HG03097 (cell line): ENCODE measurements around the gene CALHM4.

Experiments used
- ATAC-seq: cut with Tn5 transposase; IDR thresholded peaks from one replicate; pipeline ENCODE4 v1.9.1; 2021; ENCODE audit not compliant: unreplicated experiment, low FRiP score

The CALHM4 gene

DNA sequence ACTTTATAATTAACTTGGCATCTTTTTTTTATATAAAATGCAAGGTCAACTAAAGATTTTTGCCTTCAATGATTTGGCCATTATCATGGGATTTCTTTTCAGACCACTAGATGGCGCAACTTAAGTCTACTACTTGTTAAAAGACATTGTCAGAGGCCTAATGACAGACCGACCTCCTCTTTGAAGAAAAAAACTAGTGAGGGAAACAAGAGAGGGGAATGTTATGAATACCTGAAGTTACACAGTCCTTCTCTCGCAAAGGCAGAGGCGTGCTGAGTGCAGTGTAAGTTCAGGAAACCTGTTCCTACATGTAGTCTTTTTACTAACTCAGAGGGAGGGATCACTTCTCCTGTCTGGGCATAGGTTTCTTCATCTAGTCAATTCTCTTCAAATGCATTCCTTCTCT, 17.3 kb upstream of the CALHM4 start:
- no peak for ATAC-seq

DNA sequence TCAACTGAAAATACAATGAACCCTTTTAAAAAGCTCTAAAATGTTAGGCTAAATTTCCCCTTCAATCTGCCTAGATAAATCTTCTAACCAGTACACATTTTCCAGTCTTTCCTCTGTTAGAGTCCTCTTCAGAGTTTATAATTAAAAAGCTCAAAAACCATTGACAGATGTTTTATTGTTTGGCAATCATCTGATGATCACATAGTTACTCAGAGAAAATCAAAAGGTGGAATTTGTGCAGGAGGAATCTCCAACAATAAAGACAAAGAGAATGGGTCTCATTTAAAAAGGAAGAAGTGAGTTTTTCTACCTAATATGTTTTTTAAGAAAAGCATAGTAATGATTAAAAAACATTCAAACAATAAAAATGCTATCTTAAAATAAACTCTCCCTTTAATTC, 11.1 kb upstream of the CALHM4 start:
- ATAC-seq: no peak

DNA sequence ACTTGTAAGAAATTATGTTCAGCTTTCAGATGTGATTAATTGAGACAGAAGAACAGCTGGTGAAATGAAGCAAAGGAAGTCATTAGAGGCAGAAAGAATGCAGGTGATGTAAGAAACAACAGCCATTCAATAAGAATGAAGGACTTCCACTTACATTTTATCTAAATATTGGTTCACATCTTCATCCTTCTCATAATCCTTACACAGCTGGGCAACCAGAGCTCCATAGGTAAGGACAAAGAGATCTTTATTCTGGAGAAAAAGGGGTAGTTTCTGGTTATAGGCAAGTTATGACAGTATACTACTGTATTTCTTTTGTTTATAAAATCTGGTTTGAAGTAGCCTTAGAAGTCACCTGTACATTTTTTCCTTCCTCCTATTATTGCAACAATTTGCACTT, 10.4 kb upstream of the CALHM4 start:
- no peak for ATAC-seq

GRCh38 chr6:116545651-116546050, 7.9 kb upstream of the CALHM4 start, which contains the start of gene TRAPPC3L:
Gene TRAPPC3L (minus strand): TSS chr6:116545684. CDS start chr6:116545514, 170 bp downstream.
- no peak for ATAC-seq

DNA sequence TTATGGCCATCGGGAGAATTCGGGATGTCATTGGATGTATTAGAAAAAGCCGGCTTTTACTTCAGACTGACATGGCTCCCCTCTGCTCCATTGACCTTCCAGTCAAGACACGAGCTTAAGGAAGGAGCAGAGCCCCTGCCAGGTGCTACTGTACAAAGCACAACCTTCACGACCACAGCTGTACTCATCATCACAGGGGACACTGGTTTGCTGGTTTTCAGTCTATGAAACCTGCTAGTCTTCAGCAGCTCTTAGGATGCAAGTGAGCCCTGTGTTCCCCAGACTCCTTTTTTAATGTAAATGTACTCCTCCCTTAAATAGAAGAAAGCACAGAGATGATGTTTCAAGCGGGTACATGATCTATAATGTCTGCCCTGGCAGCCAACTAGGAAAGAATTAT, 6.2 kb upstream of the CALHM4 start:
- no peak for ATAC-seq

- ATAC-seq: no peak
These were observed 2.8 kb upstream of the CALHM4 start for GRCh38 chr6:116550796-116551195.

GRCh38 chr6:116556065-116556464, 2.5 kb downstream of the CALHM4 start:
- no peak for ATAC-seq

DNA sequence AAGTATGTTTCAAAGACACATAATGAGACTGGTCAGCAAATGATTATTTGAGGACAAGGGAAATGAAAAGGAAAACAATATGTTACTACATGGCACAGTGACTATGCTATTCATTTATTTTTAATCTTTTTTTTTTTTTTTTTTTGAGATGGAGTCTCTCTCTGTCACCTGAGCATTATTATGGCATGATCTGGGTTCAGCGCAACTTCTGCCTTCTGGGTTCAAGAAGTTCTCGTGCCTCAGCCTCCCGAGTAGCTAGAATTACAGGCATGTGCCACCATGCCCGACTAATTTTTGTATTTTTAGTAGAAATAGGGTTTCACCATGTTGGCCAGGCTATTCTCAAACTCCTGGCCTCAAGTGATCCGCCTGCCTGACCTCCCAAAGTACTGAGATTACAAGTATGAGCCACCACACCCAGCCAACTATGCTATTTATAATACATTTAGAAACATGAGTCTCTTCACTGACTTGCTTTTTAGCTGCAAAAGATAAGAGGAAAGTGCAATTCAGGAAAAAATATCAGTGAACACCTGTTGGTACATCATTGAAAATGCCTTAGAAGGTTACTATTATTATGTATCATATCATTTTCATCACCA, 3.4 kb downstream of the CALHM4 start:
- ATAC-seq: no peak

GRCh38 chr6:116557893-116558292, 4.3 kb downstream of the CALHM4 start:
- no peak for ATAC-seq

GRCh38 chr6:116560130-116560529, 6.6 kb downstream of the CALHM4 start:
- ATAC-seq: no peak

DNA sequence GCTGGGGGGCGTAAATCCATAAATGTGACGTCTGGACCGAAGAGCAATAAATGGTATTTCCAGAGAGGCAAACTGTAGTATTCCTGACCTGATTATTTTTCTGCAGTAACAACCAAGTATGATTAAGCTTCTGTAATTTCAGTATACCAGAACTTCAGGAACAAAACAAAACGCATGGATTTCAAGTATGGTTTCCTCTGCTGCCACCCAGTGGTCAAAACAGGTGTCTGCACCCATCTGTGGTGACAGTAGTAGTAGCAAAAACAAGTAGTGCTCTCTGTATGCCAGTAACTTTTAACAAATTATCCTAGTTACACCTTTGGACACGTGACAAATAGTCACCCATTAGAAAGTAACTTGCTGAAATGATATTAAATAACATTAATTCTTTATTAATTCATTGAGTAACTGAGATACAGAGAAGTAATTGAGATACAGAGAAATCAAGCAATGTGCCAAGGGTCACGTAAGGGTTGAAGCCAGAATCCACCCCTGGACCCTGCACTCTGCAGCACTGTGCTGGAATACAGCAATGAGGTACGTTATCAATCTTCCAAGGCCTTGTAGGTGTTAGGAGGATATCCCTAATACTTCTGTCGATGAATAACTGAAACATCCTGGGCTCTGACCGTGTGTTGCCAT, 7.9 kb downstream of the CALHM4 start:
- ATAC-seq: no peak

DNA sequence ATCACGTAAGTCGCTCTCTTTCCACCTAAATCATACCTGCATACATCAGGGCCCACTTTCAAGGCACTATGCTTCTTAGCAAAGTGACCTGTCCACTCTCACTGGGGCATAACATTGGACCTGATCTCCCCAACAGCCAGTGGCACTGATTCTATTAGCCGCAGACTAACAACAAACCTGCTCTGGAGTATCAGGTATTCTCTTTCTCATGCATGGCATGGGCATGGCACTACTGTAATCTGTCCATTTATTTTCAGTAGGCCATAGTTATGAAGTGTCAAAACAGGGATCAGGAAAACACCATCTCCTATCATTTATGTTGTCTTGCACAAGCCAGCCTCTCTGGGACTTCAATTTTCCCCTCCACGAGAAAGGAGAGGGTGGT, 8.5 kb downstream of the CALHM4 start:
- ATAC-seq: no peak

DNA sequence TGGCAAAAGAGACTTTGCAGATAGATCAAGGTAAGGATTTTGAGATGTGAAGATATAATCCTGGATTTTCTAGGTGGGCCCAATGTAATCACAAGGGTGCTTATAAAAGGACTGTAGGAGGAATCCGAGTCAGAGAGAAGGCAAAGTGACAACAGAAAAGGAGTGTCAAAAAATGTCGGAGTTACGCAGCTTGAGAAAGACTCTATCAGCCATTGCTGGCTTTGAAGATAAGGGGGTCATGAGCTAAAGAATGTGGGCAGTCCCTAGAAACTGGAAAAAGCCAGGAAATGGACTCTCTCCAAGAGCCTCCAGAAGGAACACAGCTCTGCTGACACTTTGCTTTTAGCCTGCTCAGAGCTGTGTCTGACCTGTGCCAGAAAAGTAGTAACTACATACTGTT, 9.1 kb downstream of the CALHM4 start:
- no peak for ATAC-seq

DNA sequence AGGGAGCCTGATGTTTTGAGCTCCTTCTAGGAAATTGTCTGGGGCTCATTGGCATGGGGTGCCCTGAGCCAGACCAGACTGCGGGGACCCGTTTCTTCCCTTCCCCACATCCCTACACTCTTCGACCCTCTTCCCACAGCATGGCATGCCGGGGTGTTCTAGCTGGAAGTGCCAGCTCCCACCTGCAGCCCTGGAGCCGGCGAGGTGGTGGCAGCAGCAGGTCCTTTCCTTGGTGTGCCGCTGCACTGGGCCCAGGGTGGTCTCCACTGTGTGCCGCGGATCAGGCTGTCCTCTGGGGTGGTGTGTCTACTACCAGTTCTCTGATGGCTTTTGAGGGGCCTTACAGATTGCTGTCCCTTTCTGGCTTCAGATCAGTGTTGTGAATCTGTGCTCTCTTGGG, 10.3 kb downstream of the CALHM4 start:
- ATAC-seq: no peak

GRCh38 chr6:116564311-116564710, 10.8 kb downstream of the CALHM4 start:
- ATAC-seq: no peak

GRCh38 chr6:116564921-116565872, 11.6 kb downstream of the CALHM4 start:
- ATAC-seq: no peak

- ATAC-seq: no peak
These were observed 14.6 kb downstream of the CALHM4 start for GRCh38 chr6:116568111-116568510.

GRCh38 chr6:116568821-116569755, 15.5 kb downstream of the CALHM4 start:
- ATAC-seq: no peak

GRCh38 chr6:116570856-116571682, 17.5 kb downstream of the CALHM4 start, which contains the start of gene RWDD1:
Gene RWDD1 (plus strand): TSS chr6:116571504. CDS start chr6:116571583, 79 bp downstream.
- peak; percentile 92 for ATAC-seq

DNA sequence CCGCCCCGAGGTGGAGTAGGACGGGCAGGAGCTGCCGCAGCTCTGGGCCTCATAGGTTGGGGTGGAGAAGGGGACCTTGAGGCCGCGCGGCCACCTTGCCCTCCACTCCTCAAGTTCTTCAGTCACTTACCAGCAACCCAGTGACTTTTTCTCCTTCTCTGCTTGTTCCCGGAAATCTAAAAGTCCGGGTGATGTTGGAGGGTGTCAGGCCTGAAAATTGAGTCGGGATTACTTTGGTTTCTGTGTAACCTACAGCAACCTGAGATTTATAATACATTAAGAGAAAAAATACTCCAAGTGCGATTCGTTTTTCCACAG, 18.1 kb downstream of the CALHM4 start:
- no peak for ATAC-seq
